Aorta (tissue), 5 donors: ENCODE data around the gene RPS6KA2. TPM values are rescaled to one million over a fixed set of nuclear protein-coding genes. Genes with fewer than 3 reads are reported as not detected.

Experiments used
- ATAC-seq: fragments of 200-7000 bp; cut with Tn5 transposase; one replicate; pipeline ENCODE4 v1.9.1; 2022; ENCODE audit warnings: moderate library complexity; ENCODE audit not compliant: low FRiP score
- DNase-seq, 2 donors: peaks; one replicate each; pipeline ENCODE4 v3.0.0-alpha.2; 2020
- H3K27ac ChIP-seq, 2 donors: one replicate each; pipeline ENCODE4 v1.5.1; 2013; ENCODE audit warnings: low read length in 2 of 2, mild to moderate bottlenecking in 2 of 2, moderate library complexity in 2 of 2, control low read depth in 1 of 2, inconsistent platforms in 1 of 2, low read depth in 1 of 2
- H3K27me3 ChIP-seq, 2 donors: one replicate each; pipeline ENCODE4 v1.6.1; 2013; ENCODE audit warnings: control low read depth in 1 of 2, low read length in 1 of 2, mild to moderate bottlenecking in 1 of 2, moderate library complexity in 1 of 2; ENCODE audit not compliant: insufficient read depth in 2 of 2, control insufficient read depth in 1 of 2
- H3K36me3 ChIP-seq, 2 donors: one replicate each; pipeline ENCODE4 v1.6.1; 2013; ENCODE audit warnings: control low read depth in 1 of 2, low read length in 1 of 2, mild to moderate bottlenecking in 1 of 2; ENCODE audit not compliant: insufficient read depth in 2 of 2, control insufficient read depth in 1 of 2
- H3K4me1 ChIP-seq, 2 donors: one replicate each; pipeline ENCODE4 v1.6.1; 2013; ENCODE audit warnings: low read length in 2 of 2, control low read depth in 1 of 2, mild to moderate bottlenecking in 1 of 2, moderate library complexity in 1 of 2; ENCODE audit not compliant: insufficient read depth in 2 of 2, control insufficient read depth in 1 of 2
- H3K4me3 ChIP-seq, 2 donors: one replicate each; pipeline ENCODE4 v1.5.1; 2013; ENCODE audit warnings: low read length in 2 of 2, control low read depth in 1 of 2, mild to moderate bottlenecking in 1 of 2
- H3K9me3 ChIP-seq: one replicate; pipeline ENCODE4 v1.6.1; 2013; ENCODE audit warnings: mild to moderate bottlenecking, low read length; ENCODE audit not compliant: control insufficient read depth
- WGBS, 2 donors: extraction: QIAGEN DNeasy Blood & Tissue Kit; methylation state at CpG; one replicate each; pipeline ENCODE4 v1.1.7; 2013; 5-methylcytosine and 5-hydroxymethylcytosine counted together
- intact Hi-C, 2 donors: fragments of 100-400 bp; cut with DNase I; formaldehyde crosslinking; loops; one replicate each; pipeline versions ENCODE4 v1.14.2 to v1.15.0; 2022
- polyA plus RNA-seq, 2 donors: library from polyadenylated mRNA; stranded (reverse); fragments of 200-250 nt; gene quantifications; one replicate each; pipeline ENCODE4 v1.2.3, GENCODE V29; 2013
- total RNA-seq, 2 donors: library from RNA; stranded (reverse); fragmentation: NEBNext Ultra II Directional; extraction: Animal tissue kit (Norgen Biotek cat#: 25700); gene quantifications; one replicate each; pipeline ENCODE4 v1.2.1, GENCODE V29; 2021
- donor health status: healthy with polysubstance abuse.
- donor health status: Bipolar disorder and iron deficiency.
- donor health status: DM: no; HTN: no; CAD: no.
- donor health status: DM: no; HTN: no; CAD: no.
- donor health status: DM: yes; HTN: yes; CAD: no.

RPS6KA2 gene
- total and polyA plus RNA-seq, 4 donors = 24.5 to 52.7 (median 37.3) TPM

DNA sequence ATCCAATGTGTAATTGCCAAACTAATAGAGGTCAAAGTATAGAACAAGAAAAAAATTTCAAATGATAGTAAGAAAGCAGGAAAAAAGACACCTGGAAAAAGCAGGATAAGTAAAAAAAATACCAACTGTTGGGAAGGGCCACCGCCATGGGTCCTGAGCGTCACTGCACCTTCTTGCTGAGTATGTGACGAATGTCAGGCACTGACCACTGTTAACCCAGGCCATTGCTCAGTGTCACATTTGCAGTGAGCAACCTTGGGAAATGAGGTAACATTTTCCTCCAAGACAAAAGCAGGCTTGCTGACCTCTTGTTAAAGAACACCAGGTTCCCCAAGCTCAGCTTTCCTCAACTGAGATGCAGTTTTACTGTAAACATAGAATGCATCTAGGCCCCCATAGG is 15.6 kb upstream of the RPS6KA2 start:
- Histone ChIP-seq H3K36me3 (no peaks in the 10 kb centered on the region), H3K4me1 (no peaks in the 10 kb centered on the region), H3K27me3 (no peaks in the 10 kb centered on the region), H3K4me3 (no peak overlapping the region), H3K27ac (no peak overlapping the region), H3K9me3 (peaks cover 4% of the 10 kb centered on the region)
- ATAC-seq (no peak), DNase-seq (no peak)
- intact Hi-C loops = no loop called here
- WGBS, 2 donors = 79 to 88% methylated on average over 3 of the region's 3 CpGs

DNA sequence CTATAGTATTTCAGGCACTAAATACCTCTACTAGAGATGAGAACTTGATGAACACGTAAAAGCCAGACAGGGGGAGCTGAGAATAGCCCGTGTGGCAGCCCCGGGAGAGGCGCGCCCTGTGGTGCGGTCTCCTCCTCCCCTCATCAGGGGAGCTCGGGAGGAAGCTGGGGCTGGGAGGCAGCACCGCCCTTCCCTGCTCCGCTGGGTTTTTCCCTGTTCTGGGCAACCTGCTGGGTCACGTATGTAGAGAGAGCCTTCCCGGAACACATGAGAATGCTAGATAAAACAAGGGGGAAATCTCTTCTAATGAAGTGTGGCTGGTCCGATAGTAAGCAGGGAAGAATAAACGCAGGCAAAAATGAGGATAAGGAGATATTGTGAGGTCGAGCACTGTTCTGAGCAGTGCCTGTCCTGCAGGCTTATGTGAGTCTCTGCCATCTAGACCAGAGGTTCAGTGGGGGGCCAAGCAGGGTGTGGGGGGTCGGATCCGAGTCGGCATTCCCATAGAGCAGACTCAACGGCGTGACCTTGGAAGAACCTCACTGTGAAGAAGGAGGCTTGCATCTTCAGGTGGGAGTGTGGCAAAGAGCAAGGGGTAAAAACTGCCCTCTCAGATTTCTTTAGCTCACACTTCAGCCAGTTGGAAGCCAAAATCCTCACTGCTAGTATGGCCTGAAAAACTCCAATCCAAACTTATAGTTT is 13.4 kb upstream of the RPS6KA2 start:
- Histone ChIP-seq H3K4me1 (no peaks in the 10 kb centered on the region), H3K36me3 (no peaks in the 10 kb centered on the region), H3K4me3 (no peak overlapping the region), H3K27ac (no peak overlapping the region), H3K9me3 (peaks cover 4% of the 10 kb centered on the region), H3K27me3 (no peaks in the 10 kb centered on the region)
- ATAC-seq (peak; percentile 53), DNase-seq (no peak)
- intact Hi-C loops = no loop called here
- 42 to 47% methylated on average over 18 to 19 of the region's 19 CpGs for WGBS, 2 donors

DNA sequence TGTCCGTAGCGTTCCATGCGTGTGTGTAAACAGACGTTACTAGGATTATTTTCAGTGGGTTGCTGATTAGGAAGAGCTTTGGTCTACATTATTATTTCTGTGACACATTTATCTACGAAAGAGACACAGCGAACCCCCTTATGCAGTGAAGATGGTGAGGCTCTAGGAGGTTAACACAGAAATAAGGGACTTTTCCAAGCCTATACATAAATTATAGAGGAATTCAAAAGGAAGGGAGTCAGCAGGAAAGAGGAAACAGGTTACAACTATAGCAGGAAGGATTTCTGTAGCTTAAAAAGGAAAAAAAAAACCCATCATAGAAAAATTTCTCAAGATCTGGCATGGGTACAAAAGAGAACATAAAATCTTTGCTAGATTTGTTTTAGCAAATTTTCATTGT is 12.9 kb upstream of the RPS6KA2 start:
- ATAC-seq = no peak
- H3K4me3 ChIP-seq = no peak overlapping the region
- H3K4me1 ChIP-seq = no peaks in the 10 kb centered on the region
- no peaks in the 10 kb centered on the region for H3K36me3 ChIP-seq
- DNase-seq = no peak
- H3K9me3 ChIP-seq = peaks cover 4% of the 10 kb centered on the region
- no peaks in the 10 kb centered on the region for H3K27me3 ChIP-seq
- no peak overlapping the region for H3K27ac ChIP-seq
- intact Hi-C loops = no loop called here
- WGBS, 2 donors = 90 to 91% methylated on average over 6 of the region's 6 CpGs

DNA sequence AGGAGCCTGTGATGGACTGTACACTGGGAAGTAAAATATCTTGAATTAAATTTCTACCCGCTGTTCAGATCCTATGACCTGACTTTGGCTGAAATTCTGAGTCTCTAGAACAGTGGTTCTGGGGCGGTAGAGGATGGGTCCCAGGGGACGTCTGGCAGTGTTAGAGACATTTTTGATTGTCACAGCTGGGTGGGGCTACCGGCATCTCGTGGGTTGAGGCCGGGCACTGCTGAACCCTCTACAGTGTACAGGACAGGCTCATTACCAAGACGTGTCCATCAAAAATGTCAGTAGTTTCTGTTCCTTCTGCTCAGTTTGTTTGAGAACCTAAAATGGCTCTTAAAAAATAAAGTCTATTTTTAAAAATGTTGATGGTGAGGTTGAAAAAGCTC is 11.5 kb upstream of the RPS6KA2 start:
- WGBS, 2 donors = 27 to 40% methylated on average over 7 of the region's 7 CpGs
- Histone ChIP-seq H3K36me3 (no peaks in the 10 kb centered on the region), H3K27ac (no peak overlapping the region), H3K4me1 (no peaks in the 10 kb centered on the region), H3K4me3 (no peak overlapping the region), H3K27me3 (no peaks in the 10 kb centered on the region), H3K9me3 (peaks cover 3% of the 10 kb centered on the region)
- no peak for DNase-seq
- no peak for ATAC-seq
- intact Hi-C loops = no loop called here

DNA sequence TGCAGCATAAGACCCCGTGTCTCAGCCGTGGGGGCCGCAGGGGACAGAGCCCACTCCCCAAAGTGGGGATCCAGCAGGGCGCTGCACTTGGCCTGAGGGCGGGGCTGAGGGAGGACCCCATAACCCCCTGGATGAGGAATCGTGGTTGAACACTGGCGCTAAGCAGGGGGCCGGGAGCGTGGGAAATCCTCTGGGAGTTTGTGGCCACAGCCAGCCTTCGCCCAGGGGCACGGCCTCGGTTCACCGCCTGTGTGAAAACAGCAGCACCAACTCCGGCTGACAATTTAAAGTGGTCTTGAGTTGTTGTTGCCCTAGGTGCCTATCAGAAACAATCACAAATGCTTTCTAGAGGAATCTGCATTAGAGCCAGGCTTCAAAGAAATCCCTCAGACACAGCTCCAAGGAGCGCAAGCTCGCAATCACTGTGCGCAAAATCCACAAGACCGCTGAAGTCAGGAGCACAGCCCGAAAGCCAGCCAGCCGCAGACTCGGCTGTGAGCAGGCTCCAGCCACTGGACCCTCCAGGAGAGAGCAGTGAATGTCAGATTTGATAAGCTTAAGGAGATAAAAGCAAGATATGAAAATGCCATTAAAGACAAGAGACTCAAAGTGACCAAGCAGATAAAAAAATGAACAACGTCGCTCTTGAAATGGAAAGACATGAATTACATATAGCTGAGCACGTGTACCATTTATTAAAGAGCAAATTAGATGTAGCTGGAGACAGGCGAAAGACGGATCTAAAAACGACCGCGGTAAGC is 10.9 kb upstream of the RPS6KA2 start:
- H3K27me3 ChIP-seq = no peaks in the 10 kb centered on the region
- H3K36me3 ChIP-seq = no peaks in the 10 kb centered on the region
- no peak overlapping the region for H3K4me3 ChIP-seq
- ATAC-seq (no peak), DNase-seq (peak in 1 of 2 donors; percentile 68)
- H3K27ac ChIP-seq = no peak overlapping the region
- intact Hi-C loops = no loop called here
- H3K9me3 ChIP-seq = peaks cover 3% of the 10 kb centered on the region
- 70 to 75% methylated on average over 29 of the region's 29 CpGs for WGBS, 2 donors
- H3K4me1 ChIP-seq = no peaks in the 10 kb centered on the region

DNA sequence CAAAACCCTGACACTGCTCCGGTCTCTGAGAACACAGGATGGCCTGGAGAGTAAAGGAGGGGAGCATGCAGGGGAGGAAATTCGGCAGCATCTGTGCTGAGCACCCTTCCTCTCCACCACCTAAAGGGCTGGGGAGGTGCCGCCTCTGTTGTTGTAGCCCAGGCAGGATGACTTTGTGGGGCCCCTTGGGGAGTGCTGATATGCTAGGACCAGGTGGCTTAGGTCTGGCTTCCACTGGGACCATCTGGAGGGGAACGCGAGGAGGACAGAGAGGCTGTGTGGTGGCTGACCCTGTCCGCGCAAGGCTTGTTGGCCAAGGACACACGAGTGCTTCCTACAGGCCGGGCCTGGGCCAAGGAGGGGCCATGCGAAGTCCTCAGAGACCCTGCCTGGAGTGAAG is 9.9 kb upstream of the RPS6KA2 start:
- no peaks in the 10 kb centered on the region for H3K9me3 ChIP-seq
- ATAC-seq = no peak
- intact Hi-C loops = no loop called here
- H3K27me3 ChIP-seq = no peaks in the 10 kb centered on the region
- no peaks in the 10 kb centered on the region for H3K4me1 ChIP-seq
- H3K36me3 ChIP-seq = no peaks in the 10 kb centered on the region
- H3K27ac ChIP-seq = no peak overlapping the region
- DNase-seq = peak in 1 of 2 donors; percentile 63
- no peak overlapping the region for H3K4me3 ChIP-seq
- 93 to 94% methylated on average over 10 of the region's 10 CpGs for WGBS, 2 donors

DNA sequence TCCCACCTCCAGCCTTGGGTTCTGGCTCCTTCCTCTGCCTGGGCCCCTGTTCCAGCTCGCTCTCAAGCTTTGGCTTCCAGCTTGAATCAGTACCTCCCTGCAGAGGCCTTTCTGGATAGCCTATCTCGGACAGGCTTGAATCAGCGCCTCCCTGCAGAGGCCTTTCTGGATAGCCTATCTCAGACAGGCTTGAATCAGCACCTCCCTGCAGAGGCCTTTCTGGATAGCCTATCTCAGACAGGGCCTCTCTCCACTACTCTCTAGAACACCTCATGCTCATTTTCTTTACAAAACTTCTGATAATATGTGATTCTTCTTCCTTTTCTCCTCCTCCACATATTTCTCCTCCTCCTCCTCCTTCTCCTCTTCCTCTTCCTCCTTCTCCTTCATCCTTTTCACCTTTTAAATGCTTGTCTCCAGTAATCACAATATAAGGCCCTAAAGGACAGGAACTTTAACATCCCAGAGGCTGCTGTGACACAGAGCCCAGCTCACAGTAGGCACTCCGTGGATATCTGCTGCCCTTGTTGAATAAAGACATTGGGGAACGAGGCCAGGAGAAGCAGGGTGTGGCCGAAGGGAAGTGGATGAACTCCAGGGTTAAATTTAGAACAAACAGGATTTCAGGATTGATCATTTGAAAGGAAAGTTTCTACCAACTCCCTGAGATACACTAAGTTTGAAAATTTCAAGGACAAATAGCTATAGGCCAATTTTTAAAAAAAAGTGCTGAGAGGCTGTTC is 9.3 kb upstream of the RPS6KA2 start:
- DNase-seq (no peak), ATAC-seq (no peak)
- Histone ChIP-seq H3K4me1 (no peaks in the 10 kb centered on the region), H3K4me3 (no peak overlapping the region), H3K27me3 (no peaks in the 10 kb centered on the region), H3K27ac (no peak overlapping the region), H3K36me3 (no peaks in the 10 kb centered on the region), H3K9me3 (no peaks in the 10 kb centered on the region)
- WGBS, 2 donors = 82 to 85% methylated on average over 6 of the region's 6 CpGs
- intact Hi-C loops = no loop called here

DNA sequence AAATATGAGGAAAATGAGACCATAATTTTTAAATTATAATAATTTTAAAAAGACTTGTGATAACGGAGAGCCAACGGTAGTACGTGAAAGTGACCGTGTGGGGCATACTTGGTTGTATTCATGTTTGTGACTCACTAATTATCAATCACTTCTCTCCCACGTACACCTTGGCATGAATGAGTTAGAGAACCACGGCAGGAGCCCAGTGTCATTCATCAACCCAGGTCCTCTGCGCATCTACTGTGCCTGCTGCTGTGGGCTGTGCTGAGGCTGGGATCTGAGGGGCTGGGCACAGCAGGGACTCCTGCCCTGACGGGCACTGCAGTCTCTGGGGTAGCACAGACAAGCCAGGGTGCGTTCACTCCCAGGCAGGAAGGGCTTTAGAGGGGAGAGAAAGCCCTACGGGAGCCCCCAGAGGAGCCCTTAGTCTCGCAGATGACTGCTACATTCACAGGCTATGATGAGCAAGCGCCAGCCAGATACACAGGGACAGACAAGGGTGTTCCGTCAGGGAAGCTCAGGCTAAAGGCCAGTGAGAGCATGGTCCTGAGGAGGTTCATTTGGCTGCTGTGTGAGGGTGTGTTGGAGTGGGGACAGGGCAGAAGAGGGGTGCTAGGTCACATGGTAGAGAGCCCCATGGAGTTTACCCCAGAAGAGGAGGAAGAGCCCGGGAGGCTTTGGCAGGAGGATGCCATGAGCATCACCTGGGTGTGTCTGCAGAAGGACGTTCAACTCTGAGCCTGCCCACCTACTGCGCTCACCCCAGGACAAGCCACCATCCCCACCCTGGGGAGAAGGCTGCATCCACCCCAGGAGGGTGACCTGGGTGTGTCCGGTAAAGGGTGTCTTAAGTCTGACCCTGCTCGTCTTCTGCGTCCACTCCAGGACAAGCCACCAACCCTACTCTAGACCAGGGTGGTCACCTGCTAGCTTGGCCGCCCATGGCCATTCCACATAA is 8.2 kb upstream of the RPS6KA2 start:
- H3K4me1 ChIP-seq = no peaks in the 10 kb centered on the region
- intact Hi-C loops = no loop called here
- no peak for ATAC-seq
- H3K36me3 ChIP-seq = no peaks in the 10 kb centered on the region
- no peak overlapping the region for H3K27ac ChIP-seq
- no peaks in the 10 kb centered on the region for H3K27me3 ChIP-seq
- no peak overlapping the region for H3K4me3 ChIP-seq
- WGBS, 2 donors = 90 to 91% methylated on average over 19 to 20 of the region's 20 CpGs
- H3K9me3 ChIP-seq = no peaks in the 10 kb centered on the region
- DNase-seq = no peak
